ENCODE data around the gene FAM53B.
A peak's percentile ranks its signal among the peaks of the same experiment; 100 is the strongest.

The FAM53B gene

GRCh38 chr10:124628676-124629021 lies 115.5 kb downstream of the FAM53B start:
- no peak for DNase-seq (ENCODE audit: low spot score)
- no peak for TF ChIP-seq CTCF (IDR thresholded peaks at IDR 0.05)
- H3K27ac ChIP-seq: peak overlapping the region; percentile 24 to 63
- no peak overlapping the region for H3K4me3 ChIP-seq

GRCh38 chr10:124627866-124628675 lies 116.1 kb downstream of the FAM53B start:
- no peak overlapping the region for H3K4me3 ChIP-seq
- H3K27ac ChIP-seq: peak overlapping the region; percentile 30 to 38
- DNase-seq (ENCODE audit: low spot score): no peak
- no peak for TF ChIP-seq CTCF (IDR thresholded peaks at IDR 0.05)

GRCh38 chr10:124626759-124627380 lies 117.3 kb downstream of the FAM53B start:
- no peak for DNase-seq (ENCODE audit: low spot score)
- Histone ChIP-seq H3K27ac (no peak overlapping the region), H3K4me3 (no peak overlapping the region)
- no peak for TF ChIP-seq CTCF (IDR thresholded peaks at IDR 0.05)

GRCh38 chr10:124625831-124626238 lies 118.3 kb downstream of the FAM53B start:
- Histone ChIP-seq H3K27ac (no peak overlapping the region), H3K4me3 (no peak overlapping the region)
- no peak for TF ChIP-seq CTCF (IDR thresholded peaks at IDR 0.05)
- no peak for DNase-seq (ENCODE audit: low spot score)

GRCh38 chr10:124624895-124625294 lies 119.3 kb downstream of the FAM53B start:
- H3K27ac ChIP-seq: no peak overlapping the region
- TF ChIP-seq CTCF (IDR thresholded peaks at IDR 0.05): no peak
- no peak overlapping the region for H3K4me3 ChIP-seq
- no peak for DNase-seq (ENCODE audit: low spot score)

GRCh38 chr10:124624466-124624865 lies 119.7 kb downstream of the FAM53B start:
- no peak for TF ChIP-seq CTCF (IDR thresholded peaks at IDR 0.05)
- DNase-seq (ENCODE audit: low spot score): no peak
- no peak overlapping the region for H3K4me3 ChIP-seq
- H3K27ac ChIP-seq: no peak overlapping the region

- DNase-seq (ENCODE audit: low spot score): no peak
- H3K27ac ChIP-seq: no peak overlapping the region
- no peak overlapping the region for H3K4me3 ChIP-seq
- no peak for TF ChIP-seq CTCF (IDR thresholded peaks at IDR 0.05)
These were observed 120.2 kb downstream of the FAM53B start for GRCh38 chr10:124624006-124624405.
